Activated CD8-positive, alpha-beta memory T cell treated with anti-CD3 and anti-CD28 coated beads for 36 hours (primary cell): Measurements from ENCODE around the gene PANK2. TPM values are rescaled to one million over a fixed set of nuclear protein-coding genes. Genes with fewer than 3 reads are reported as not detected.
"Not testable (repeated sequence)": the region's sequence is repeated elsewhere in the genome, so short reads cannot be mapped to it uniquely, and the experiment has no call there.

Experiments used
- CTCF ChIA-PET: fragments of 350-600 bp; sonication (Branson Sonifier 250); formaldehyde crosslinking; loops from one replicate; lab custom pipeline; 2021; ENCODE audit warnings: antibody characterized with exemption; lab: Charles Lee
- POLR2A ChIA-PET: fragments of 350-600 bp; sonication (Branson Sonifier 250); formaldehyde crosslinking; loops from one replicate; lab custom pipeline; 2021; ENCODE audit warnings: antibody characterized with exemption; lab: Charles Lee
- total RNA-seq, 2 experiments: library from RNA; stranded (reverse); gene quantifications; one replicate each; pipeline ENCODE4 v1.2.3, GENCODE V29; 2021

Gene PANK2
- total RNA-seq, 2 experiments from 2014 or later, result 55.0 to 55.1 TPM

- POLR2A ChIA-PET, result no interaction called here
- CTCF ChIA-PET, result interaction anchor here (0.9 kb wide), 1 partner anchor 152 kb away, joined by 3 read pairs; no protein-coding TSS in a partner anchor
These were observed 44.0 kb downstream of the PANK2 start for GRCh38 chr20:3933218-3933617.

DNA sequence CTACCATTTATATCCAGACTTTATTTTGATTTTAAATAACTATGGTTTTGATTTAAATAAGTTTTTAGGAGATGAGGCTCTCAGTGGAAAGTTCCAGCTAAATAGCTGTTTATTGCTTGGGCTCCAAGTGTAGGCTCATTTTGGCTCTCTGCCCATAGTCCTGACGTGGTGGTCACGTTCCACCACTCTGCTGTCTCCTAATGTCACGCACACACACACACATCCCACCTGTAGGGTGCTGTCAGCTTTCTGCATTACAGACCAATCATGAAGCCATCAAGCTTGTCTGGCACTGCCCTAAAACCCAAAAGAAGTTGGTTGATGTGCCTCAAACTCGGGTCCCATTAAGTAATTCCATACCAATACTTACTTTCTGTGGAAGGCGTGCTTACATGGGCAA lies 45.4 kb downstream of the PANK2 start:
- ChIA-PET POLR2A (no interaction called here), CTCF (no interaction called here)

DNA sequence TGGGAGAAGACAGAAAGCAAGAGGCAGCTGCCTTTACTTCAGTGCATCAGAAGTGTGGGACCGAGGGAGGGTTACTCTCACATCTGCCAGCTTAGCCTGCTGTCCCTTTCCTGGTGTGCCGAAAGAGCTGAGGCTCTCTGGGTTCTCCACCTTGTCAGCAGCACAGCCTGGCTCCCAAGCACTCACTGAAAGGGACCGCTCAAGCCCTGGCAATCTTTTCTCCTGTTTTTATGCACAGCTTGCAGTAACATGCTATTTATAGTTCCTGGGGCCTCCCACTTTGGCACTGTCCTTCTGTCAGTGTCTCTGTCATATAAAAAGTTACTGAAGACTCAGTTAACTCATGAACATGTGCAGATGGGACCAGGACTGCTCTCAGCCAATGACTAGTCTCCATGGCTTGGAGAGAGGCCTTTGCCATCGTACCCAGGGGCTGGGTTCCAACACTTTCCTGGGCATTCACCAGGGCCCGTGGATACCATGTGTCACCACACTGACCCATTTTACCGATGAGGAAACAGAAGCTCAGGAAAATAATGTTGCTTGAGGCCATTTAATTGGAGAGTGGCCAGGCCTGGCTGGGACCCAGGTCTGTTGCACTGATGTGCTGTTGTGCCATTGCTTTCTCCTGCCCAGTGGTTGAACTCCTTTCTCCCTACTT lies 46.2 kb downstream of the PANK2 start:
- POLR2A ChIA-PET, result no interaction called here
- CTCF ChIA-PET, result no interaction called here

DNA sequence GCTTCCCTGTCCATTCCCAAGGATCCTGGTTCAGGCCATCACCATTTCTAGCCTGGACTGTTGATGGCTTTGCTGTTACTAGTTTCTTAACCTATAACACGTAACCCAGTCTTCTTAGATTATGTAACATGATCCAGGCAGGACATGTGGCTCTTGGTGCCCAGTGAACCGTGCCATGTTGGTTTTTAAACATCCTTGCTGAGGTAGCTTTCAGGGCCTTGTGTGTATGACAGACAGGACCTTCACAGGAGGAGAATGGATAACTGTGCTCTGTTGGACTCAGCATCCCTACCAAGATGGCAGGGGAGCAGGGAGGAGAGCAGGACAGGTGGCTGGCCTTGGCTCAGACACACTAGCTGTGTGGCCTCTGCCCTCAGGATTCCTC lies 46.8 kb downstream of the PANK2 start:
- ChIA-PET CTCF (no interaction called here), POLR2A (interaction anchor here (0.6 kb wide), 1 partner anchor 49 kb away, joined by 7 read pairs; no protein-coding TSS in a partner anchor)

- ChIA-PET POLR2A (no interaction called here), CTCF (no interaction called here)
These were observed 48.4 kb downstream of the PANK2 start for GRCh38 chr20:3937618-3938017.

DNA sequence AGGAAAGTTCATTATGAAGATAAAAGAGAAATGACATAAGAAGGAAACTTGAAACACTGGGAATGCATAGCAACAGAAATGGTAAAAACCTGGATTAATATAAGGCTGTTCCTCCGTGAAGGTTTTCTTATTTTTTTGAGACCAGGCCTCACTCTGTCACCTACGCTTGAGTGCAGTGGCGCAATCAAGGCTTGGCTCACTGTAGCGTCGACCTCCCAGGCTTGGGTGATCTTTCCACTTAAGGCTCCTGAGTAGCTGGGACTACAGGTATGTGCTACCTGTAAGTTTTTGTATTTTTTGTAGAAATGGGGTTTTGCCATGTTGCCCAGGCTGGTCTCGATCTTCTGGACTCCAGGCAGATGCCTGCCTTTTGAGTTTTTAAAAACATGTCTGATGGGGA lies 51.7 kb downstream of the PANK2 start:
- POLR2A ChIA-PET, result no interaction called here

DNA sequence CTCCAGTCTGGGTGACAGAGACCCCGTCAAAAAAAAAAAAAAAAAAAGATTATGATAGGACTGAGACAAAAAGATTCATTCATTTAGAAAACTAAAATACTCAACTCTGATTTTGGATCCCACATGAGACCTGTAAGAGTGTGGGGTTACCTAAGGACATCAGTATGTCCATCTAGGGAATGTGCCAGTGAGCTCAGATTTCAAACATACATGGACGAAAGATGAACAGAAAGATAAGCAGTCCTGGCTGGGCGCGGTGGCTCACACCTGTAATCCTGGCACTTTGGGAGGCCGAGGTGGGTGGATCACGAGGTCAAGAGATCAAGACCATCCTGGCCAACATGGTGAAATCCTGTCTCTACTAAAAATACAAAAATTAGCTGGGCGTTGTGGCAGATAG lies 57.5 kb downstream of the PANK2 start:
- CTCF ChIA-PET, POLR2A ChIA-PET: not testable (repeated sequence)

More for the DNA sequence above, 51.7 kb downstream of the PANK2 start:
- CTCF ChIA-PET, result no interaction called here

GRCh38 chr20:3964719-3965118 lies 75.5 kb downstream of the PANK2 start:
- ChIA-PET POLR2A (no interaction called here), CTCF (interaction anchor here (1.4 kb wide), 1 partner anchor 120 kb away, joined by 3 read pairs; no protein-coding TSS in a partner anchor)

DNA sequence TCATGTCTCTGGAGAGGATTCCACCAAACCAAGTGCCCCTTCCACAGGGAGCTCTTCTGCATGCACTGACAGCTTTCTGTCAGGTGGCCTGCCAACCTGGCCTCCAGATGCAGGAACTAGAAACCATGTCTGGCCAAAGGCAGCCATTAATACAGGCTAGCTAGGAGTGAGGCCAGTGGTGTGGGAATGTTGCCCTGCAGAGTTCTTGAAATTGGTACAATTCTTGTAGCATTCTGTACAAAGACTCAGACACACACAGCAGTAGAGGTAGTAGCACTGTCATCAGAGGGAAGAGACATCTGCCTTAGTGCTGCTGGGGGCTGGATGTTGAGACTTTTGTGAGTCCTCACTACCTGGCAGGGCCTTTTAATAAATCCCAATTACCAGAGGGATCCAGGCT lies 77.4 kb downstream of the PANK2 start:
- ChIA-PET POLR2A (interaction anchor here (0.6 kb wide), 1 partner anchor 496 kb away, joined by 3 read pairs; the partner anchor contains the start of gene ATRN), CTCF (interaction anchor here (0.7 kb wide), 1 partner anchor 64 kb away, joined by 4 read pairs; no protein-coding TSS in a partner anchor)

- ChIA-PET CTCF (interaction anchor here (0.7 kb wide), 1 partner anchor 31 kb away, joined by 4 read pairs; no protein-coding TSS in a partner anchor), POLR2A (interaction anchor here (0.7 kb wide), 1 partner anchor 45 kb away, joined by 6 read pairs; no protein-coding TSS in a partner anchor)
These were observed 80.8 kb downstream of the PANK2 start for GRCh38 chr20:3970016-3970415.

DNA sequence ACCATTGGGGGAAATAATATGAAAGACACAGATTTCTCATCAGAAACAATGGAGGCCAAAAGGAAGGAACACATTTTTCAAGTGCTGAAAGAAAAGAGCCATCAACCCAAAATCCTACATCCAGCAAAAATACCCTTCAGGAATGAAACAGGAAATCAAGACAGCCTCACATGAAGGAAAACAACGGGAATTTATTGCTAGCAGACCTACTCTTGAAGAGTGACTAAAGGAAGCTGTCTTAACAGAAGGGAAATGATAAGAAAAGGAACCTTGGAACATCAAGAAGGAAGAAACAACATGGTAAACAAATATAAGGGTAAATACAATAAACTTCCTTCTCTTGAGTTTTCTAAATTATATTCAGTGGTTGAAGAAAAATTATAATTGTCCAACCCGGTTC lies 82.0 kb downstream of the PANK2 start:
- ChIA-PET POLR2A (no interaction called here), CTCF (no interaction called here)

GRCh38 chr20:3972161-3972560 lies 83.0 kb downstream of the PANK2 start:
- ChIA-PET POLR2A (no interaction called here), CTCF (no interaction called here)

DNA sequence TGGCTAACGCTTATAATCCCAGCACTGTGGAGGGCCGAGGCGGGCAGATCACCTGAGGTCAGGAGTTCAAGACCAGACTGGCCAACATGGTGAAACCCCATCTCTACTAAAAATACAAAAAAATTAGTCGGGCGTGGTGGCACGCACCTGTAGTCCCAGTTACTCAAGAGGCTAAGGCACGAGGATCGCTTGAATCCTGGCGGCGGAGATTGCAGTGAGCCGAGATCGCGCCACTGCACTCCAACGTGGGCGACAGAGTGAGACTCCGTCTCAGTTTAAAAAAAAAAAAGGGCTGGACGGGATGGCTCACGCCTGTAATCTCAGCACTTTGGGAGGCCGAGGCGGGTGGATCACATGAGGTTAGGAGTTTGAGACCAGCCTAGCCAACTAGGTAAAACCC lies 83.4 kb downstream of the PANK2 start:
- ChIA-PET POLR2A (interaction anchor here (0.6 kb wide), 1 partner anchor 10 kb away, joined by 8 read pairs; no protein-coding TSS in a partner anchor), CTCF (interaction anchor here (0.6 kb wide), 1 partner anchor 1039 kb away, joined by 5 read pairs; no protein-coding TSS in a partner anchor)

- POLR2A ChIA-PET, result no interaction called here
- CTCF ChIA-PET, result no interaction called here
These were observed 84.5 kb downstream of the PANK2 start for GRCh38 chr20:3973705-3974104.

DNA sequence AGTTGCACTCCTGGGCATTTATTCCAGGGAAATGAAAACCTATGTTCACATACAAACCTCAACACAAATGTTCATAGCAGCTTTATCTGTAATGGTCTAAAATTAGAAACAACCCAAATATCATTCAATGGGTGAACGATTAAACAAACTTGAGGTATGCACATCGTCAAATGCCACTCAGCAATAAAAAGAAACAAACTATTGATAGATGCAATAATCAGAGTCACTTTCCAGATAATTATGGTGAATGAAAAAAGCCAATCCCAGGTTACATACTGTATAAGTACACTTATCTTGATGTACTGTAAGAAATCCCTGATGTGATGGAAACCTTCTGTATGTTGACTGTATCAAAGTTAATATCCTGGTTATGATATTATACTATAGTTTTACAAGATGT lies 87.3 kb downstream of the PANK2 start:
- CTCF ChIA-PET, result interaction anchor here (0.5 kb wide), 1 partner anchor 69 kb away, joined by 4 read pairs; no protein-coding TSS in a partner anchor

More for the DNA sequence above, 87.3 kb downstream of the PANK2 start:
- POLR2A ChIA-PET, result no interaction called here

Other genes starting within 250 kb of the PANK2 start
- gene GFRA4, start 226.0 kb upstream of the PANK2 start, total RNA-seq, result not detected
- not detected for gene ADAM33, start 207.4 kb upstream of the PANK2 start, total RNA-seq
- not detected for gene SIGLEC1, start 176.8 kb upstream of the PANK2 start, total RNA-seq
- not detected for gene HSPA12B, start 156.7 kb upstream of the PANK2 start, total RNA-seq
- 10 to 100 TPM; 72.3 to 72.4 TPM for gene ADISSP, start 121.6 kb upstream of the PANK2 start, total RNA-seq
- gene SPEF1, start 107.9 kb upstream of the PANK2 start, total RNA-seq, result under 1 TPM in 1 of 2 experiments, not detected in 1; 0.10 TPM
- 10 to 100 TPM; 65.5 to 68.2 TPM for gene CENPB, start 102.6 kb upstream of the PANK2 start, total RNA-seq
- gene CDC25B, start 93.1 kb upstream of the PANK2 start, total RNA-seq, result 10 to 100 TPM; 58.6 to 58.8 TPM
- 10 to 100 TPM; 13.6 to 15.2 TPM for gene AP5S1, start 68.8 kb upstream of the PANK2 start, total RNA-seq
- 10 to 100 TPM; 32.4 to 33.0 TPM for gene MAVS, start 42.6 kb upstream of the PANK2 start, total RNA-seq
- 10 to 100 TPM; 13.8 to 15.0 TPM for gene RNF24, start 126.2 kb downstream of the PANK2 start, total RNA-seq